T-helper 1 cell (primary cell): ENCODE data around the gene PRKG1.
"Not testable (repeated sequence)": the region's sequence is repeated elsewhere in the genome, so short reads cannot be mapped to it uniquely, and the experiment has no call there.

Experiments used
- DNase-seq, 5 donors: peaks; one replicate each; pipeline ENCODE4 v3.0.0-alpha.2; 2012 to 2020

Gene PRKG1

DNA sequence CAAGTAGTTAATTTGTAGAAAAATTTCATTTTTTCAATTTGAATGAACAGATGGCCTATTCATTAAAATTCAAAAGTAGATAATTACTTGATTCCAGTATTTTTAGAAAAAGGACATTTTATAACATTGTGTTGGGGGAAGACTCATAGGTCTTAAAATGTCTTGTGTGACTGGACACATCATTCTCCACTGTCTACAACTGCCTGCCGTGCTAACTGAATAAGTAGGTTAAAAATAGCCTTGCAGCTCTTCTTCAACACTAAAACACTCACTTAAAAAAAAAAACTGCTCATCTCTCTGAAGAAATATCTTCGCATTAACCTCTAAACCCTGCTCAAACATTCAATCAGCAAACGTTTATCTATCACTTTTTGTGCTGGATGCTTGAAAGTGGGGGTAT lies 371.3 kb downstream of the PRKG1 start:
- DNase-seq: no peak

DNA sequence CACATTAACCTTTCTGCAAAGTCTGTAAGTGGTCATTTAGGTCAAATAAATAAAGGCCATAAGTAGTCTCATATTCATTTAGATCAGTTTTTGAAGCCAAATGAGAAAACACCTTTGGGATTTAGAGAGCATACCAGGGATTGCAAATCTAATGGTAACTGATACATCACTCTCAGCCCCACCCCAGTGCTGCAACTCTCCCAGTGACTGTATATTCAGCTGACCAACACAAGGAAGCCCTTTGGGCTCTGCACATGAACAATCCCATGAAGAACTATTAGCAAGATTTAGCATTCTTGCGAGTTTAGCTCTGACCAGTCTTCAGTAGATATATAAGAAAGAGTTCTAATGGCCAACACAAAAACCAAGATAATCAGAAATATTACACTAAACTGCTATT lies 372.8 kb downstream of the PRKG1 start:
- no peak for DNase-seq

DNA sequence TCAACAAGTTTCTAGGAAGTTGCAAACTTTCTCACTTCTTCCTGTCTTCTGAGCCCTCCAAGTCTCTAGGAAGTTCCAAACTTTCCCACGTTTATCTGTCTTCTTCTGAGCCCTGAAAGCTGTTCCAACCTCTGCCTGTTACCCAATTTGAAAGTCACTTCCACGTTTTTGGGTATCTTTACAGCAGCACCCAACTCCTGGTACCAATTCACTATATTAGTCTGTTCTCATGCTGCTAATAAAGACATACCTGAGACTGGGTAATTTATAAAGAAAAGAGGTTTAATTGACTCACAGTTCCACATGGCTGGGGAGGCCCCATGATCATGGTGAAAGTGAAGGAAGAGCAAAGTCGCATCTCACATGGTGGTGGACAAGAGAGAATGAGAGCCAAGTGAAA lies 381.5 kb downstream of the PRKG1 start:
- not testable (repeated sequence) for DNase-seq

DNA sequence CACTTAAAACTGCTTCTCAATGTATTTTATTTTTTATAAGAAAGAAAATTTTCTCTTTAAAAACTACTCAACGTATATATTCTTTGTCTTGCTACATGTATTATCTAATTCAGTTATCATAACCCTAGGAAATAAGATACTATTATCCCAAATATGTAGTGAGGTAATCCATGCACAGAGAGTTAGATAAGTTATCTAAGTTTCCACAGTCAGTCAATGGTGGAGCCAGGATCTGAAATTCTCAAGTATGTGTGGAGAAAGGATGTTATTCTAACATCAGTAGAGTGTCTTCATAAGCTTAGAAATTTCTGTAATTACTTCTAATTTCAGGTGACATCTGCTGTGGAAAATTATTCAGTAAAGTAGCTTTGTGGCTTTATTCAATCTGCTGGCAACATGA lies 385.2 kb downstream of the PRKG1 start:
- DNase-seq: no peak

DNA sequence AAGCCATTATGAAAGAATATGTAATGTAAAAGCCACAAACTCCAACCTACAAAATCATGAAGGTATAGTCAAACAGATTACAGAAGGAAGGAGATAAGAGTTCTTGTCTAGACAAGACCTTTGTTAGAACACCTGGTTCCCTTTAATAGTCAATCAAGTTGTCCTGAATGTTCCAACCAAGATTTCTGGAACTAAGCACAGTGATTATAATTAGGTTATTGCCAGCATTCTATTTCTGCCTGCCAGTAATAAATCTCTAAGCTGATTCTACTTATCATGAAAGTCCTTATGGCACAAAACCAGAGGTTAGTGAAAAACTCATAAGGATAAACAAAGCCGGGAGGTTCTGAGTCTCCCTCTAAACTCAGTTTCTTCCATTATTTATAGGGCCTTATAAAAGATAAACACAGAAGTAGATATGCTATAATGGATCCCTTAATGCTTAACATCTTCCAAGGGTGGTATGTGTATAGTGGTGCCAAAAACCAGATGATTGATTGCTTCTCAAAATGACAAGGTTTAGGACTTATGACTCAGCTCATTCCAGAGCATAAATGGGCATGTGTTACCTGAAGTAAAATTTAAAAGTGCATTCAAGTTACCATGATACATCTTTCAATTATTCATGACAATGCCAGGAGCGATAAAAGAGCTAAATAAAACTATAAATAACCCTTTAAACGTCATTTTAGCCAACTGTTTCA lies 387.9 kb downstream of the PRKG1 start:
- no peak for DNase-seq

DNA sequence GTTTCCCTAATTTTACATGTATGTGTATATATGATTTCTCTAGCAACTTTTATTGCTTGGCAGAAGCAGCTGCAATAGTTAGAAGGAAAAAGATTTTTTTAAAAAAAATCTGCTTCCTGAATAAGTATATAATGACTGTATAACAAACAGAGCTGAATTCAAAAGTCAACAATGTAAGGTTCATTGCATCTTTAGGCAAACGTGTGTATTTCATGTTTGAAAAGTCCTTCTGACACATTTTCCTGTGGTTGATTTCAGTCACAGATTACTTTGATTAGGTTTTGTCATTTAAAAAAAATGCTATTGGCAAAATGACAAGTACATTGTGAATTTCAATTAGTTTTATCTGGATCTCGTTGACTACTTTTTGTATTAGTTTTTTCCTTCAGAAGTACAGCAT lies 394.1 kb downstream of the PRKG1 start:
- no peak for DNase-seq

DNA sequence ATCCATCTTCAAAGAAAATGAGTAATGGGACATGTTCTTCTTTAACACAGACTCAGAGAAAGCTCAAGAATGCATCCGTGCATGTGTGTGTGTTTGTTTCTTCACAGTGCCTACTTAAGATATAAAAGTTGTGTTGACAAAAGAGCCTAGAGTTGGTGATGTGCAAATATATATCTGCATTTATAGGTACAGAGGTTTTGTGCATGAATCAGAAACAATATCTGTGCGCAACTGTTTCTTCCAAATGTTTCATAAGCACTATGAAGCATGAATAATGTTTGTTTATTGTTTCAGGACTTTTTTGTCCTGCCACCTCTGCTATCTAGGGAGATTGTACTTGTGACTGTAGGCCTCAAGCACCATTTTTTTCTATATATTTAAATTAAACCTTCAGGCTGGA lies 395.4 kb downstream of the PRKG1 start:
- DNase-seq: no peak

DNA sequence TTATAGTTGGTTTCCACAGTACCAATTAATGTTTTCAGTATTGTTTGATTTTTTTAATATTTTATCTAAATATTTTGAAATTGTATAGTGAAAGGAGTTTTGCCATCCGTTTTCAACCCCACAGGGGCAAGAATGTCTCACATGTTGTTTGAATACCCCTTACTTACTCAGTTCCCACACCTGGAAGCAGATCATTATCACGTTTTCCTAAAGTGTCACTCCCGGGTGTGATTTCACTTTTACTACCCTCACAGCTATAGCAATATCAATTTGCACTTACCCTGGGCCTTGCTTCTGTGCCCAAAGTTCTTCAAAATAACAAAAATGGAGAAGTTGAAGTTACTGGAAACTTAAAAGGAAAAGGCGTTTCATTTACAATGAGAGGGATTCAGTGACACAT lies 397.0 kb downstream of the PRKG1 start:
- no peak for DNase-seq

DNA sequence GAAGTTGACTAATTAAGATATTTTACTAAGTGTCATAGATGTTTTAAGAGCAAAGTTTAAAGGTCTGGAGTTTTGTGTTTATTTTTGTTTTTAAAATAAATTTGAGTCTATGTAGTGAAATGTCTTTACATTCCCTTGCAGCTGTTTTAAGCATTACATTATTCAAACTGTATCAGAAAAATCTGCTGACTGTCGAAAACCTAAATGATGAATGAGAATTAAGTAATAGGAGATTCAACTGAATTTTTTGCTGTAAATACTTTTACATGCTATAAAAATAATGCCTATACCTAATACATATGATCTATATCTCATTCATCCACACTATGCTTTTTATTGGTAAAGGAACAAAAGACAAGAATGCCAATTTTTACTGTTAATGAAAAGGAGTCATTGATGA lies 397.9 kb downstream of the PRKG1 start:
- no peak for DNase-seq

DNA sequence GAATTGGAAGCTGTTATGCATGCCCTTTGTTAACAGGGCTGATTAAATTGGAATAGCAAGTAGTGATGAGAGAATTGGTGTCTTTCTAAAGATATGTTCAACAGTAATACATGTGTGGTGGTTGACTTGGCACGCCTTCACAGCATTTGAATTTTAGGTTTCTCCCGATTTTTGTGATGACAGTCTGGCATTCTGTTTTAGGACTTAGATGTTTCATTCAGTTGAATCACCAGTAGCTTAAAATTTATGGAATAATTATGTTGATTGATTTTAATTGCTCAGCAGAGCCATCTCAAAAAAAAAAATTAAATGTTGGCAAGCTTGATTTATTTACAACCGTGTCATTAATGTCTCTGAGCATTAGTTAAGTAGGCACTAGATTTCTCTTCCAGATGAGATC lies 405.4 kb downstream of the PRKG1 start:
- no peak for DNase-seq

DNA sequence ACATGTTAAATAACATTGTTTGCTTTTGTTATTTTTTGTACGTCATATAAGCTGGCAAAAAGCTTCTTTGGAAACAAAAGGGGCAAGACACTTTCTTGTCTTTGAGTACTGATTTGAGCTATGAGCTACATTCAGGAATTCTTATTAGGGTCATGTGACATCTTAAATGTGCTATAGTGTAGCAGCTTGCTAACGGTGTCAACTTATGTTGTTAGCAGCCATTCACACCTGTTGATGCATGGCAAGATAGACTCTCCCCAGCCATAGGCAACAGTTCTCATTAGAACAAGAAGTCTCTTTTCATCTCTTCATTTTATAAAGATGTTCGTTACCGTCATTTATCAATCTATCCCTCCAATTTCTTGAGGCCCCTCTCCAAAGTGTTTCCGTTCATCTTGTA lies 411.4 kb downstream of the PRKG1 start:
- no peak for DNase-seq

DNA sequence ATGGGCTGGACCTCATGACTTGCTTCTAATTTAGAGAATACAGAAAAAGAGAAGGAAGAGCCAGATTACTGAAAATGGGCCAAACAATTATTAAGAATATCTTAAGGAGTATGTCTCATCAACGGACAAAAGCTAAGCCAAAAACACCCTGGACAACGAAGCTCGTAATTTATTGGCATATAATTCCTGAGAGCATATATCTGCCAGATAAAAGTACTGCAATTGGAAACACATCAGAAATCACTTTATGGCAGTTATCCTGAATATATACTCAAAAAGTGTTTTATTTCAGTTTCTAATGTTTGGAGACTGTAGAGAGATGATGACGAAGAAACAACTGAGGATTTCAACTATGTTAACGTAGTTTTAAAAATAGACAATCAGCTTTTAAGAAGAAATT lies 413.3 kb downstream of the PRKG1 start:
- DNase-seq: no peak

DNA sequence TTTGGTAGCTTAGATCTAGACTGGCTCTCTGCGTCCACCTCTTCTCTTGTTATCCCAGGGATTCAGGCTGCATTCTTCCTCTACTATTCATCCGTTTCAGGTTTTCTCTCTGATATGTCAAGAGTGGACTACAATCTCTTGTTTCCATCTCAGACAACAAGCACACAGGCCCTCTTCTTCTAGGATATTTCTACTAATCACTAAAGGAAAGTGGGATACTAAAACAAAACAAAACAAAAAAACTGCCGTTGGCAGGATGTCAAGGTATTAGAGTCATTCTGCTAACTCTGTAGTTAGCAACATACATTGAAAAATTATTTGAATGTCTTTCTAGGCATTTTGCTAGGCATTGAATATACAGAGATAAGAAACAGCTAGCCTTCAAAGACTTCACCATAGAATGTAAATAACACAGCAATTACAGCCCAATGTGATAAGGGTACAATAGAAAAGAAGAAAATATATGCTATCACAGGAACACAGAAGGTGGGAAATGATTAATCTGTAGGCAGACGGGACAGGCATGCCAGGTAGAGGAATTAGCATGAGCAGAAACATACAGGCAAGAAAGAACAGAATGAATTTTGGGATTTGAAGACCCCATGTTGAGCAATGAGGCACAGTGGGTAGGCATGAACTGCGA lies 414.6 kb downstream of the PRKG1 start:
- no peak for DNase-seq

DNA sequence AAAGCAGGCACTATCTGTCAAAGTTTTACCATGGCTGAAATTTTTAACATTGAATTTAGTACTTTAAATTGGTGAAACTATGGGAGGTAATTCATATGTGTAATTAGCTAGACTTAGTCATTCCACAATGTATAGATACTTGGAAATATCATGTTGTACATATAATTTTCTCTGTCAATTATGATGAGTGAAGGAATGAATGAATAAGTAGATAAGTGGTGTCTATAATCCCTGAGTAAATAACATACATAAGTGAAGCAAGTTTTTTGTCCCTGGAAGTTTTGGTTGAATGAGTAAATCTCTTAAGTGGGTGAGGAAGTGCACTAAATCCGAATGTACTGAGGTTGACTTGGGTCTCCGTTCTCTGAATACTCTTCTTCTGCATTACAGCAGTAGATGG lies 424.1 kb downstream of the PRKG1 start:
- DNase-seq: no peak

DNA sequence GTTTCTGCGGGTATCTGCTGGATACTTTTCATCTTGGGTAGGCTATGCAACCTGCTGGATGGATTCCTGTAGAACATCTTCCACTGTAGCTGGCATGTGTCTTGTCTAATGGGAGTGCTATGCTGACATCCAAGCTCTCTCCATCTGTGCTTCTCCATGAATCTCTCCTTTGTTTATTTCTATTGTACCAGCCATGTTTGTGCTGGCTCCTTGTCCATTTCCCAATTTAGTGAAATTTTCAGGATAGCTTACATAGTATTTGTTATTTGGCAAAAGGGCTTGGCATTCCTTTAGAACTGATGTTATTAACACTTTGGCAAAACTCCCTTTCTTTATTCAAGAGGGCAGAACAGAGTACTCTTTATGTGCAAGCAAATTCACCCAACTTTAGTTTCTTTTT lies 427.1 kb downstream of the PRKG1 start:
- no peak for DNase-seq

DNA sequence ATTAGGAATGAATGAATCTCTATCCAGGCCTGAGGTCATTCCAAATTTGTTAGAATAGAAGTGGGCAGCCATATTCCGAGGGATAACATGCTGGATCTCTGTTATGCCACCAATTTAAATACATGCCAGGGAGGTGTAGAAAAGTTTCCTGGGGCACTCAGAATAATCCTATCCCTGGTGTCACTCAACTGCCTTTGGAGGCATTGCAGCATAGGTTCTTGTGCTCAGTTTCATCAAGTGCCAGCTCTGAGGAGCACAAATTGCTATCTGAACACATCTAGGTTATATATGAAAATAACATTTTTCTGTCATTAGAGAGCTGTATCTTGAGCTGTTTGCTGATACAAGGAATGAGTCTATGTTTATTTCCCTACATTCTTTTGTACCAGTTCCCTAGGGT lies 427.8 kb downstream of the PRKG1 start:
- no peak for DNase-seq

DNA sequence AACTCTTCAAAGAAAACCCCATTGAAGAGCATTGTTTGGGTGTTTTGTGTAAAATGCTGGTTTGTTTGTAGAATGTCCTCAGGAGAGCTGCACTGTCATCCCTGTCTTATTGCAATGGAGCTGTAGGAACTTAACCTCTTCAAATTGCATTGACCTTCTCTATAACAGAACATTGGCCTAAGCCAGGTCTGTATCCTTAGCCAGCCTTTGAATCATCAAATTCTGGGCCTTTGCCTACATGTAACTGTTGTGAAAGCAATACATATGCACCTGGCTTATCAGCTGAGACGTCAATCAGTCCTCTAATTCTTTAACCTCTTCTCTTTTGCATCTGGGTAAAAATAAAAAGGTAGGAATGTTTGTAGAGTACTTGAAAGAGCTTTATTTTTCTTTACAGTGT lies 429.1 kb downstream of the PRKG1 start:
- DNase-seq: no peak

DNA sequence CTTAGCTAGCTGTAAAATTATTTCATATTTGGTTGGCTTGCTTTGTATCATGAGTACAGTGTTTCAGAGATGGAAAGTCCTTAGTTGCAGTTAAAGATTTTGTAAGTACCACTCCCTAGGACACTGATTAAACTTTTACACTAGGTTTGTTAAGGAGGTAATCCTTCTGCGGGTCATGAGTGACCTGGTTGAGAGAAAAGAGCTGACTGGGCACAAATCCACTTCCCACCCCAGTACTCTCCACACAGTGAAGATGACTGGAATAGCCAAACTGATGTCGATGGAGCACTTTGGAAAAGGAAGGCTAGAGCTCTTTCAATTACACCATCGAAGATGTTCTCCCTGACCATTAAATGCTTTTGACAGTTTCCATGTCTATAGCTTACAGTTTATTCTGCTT lies 433.2 kb downstream of the PRKG1 start:
- no peak for DNase-seq

DNA sequence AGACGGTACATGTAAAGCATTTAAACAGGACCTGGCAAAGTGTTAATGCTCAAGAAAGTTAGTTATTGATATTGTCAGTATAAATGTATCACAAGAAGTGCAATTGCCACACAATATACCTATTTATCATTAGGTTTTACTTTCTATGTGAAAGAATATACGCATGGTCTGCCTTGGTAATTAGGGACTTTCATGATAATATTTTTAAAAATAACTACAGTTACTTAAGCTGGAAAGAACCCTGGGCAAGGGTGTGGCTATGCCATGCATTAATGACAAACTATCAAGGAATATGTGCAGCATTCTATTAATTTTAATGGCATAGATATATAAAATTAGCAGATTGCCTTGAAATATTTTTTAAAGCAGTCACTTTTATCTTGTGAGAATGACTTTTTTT lies 433.9 kb downstream of the PRKG1 start:
- no peak for DNase-seq

DNA sequence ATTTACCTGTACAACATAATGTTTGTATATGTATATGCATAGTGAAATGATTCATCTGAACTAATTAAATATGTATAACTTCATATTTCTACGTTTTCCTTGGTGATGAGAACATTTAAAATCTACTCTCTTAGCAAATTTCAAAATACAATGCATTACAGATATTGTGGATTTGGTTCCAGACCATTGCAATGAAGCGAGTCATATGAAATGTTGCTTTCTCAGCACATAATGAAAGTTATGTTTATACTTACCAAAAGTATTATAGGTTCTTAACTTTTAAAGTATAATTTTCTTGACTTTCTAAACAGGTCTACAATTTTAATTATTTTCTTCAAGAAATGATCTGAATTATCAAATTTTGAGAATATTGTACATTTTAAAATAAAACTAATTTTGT lies 435.9 kb downstream of the PRKG1 start:
- DNase-seq: no peak

DNA sequence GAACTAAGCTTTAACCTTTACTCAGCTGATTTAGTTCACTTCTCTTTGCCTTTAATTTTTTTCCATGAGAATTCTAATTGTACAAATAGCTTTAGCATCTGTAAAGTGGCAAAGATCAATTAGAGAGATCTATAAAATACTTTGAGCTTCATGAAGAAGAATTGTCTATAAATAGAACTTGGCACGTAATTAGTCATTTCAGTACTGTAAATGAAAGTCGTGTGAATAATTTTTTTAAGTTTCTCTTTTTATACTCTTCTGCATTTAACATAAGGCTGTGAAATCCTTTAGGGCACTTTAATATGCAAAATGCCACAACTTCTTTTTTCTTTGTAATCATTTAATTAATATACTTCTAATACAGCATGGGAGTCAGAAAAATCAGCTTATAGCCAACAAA lies 447.3 kb downstream of the PRKG1 start:
- no peak for DNase-seq

DNA sequence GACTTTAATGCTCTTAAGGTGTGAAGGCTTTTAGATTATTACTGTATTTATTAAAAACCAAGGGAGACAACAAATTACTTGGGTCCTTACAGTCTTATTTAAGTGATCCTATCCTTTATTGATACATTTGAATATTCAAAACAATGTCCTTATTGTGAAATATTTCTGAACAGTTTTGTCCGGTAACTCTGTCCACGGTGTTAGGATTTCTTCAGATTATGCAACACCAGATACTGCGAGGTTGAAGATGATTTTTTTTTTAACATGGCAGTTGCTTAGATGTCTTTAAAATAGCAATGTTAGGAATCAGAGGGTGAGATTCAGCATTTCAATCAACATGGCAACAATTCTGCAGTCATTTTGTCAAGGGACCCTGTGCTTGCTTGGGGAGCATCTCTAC lies 448.6 kb downstream of the PRKG1 start:
- no peak for DNase-seq

DNA sequence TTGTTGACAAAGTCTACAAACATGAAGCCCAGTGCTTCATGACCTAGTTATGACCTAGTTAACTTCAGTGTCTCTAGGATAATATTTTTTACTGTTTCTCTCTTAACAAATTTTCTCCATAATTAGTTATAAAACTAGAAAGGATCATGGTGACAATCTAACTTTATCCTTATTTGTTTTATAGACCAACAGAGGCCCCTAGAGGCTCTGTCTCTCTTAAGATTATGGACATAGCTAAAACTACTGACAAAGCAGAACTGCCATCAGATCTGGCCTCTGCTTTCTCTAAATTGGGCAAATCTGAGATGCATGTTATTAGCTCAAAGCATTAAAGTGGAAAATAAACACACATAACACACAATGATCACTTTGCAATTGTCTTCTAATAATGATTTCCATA lies 449.2 kb downstream of the PRKG1 start:
- no peak for DNase-seq

DNA sequence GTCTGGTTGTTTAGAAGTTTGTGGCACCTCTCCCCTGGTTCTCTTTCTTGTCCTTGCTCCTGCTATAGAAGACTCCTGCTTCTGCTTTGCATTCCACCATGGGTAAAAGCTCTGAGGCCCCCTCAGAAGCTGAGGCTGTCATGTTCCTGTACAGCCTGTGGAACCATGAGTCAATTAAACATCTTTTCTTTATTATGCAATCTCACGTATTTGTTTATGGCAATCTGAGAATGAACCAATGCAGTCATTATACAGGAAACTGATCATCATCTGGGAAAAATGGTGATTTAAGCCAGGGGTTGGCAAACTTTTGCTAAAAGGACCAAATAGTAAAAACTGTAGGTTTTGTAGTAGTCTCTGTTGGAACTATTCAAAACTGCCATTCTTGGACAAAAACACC lies 449.8 kb downstream of the PRKG1 start:
- no peak for DNase-seq
